Dermis microvascular lymphatic vessel endothelial cell (primary cell): ENCODE measurements around the gene GPC6. TPM values are rescaled to one million over a fixed set of nuclear protein-coding genes. Genes with fewer than 3 reads are reported as not detected.

ENCODE experiments used
- DNase-seq, 2 donors: peaks; one replicate each; pipeline versions ENCODE4 v3.0.0 to v3.0.0-alpha.2; 2010; ENCODE audit warnings: low read depth in 2 of 2
- total RNA-seq: library from RNA; depleted of rRNA; stranded (reverse); fragments of >200 nt; gene quantifications from 2 replicates; pipeline ENCODE4 v1.2.1, GENCODE V29; 2014

GPC6 gene
- total RNA-seq, 1 donor from 2014 or later, result under 0.01 TPM

- no peak for DNase-seq
Observed at GRCh38 chr13:94390881-94391280, 1164.3 kb downstream of the GPC6 start.

GRCh38 chr13:94394723-94395122, 1168.1 kb downstream of the GPC6 start:
- no peak for DNase-seq

- no peak for DNase-seq
Observed at GRCh38 chr13:94395860-94396259, 1169.3 kb downstream of the GPC6 start.

GRCh38 chr13:94399812-94400211, 1173.2 kb downstream of the GPC6 start:
- no peak for DNase-seq

- no peak for DNase-seq
Observed at GRCh38 chr13:94400874-94401273, 1174.3 kb downstream of the GPC6 start.

GRCh38 chr13:94408314-94409036, 1181.9 kb downstream of the GPC6 start:
- no peak for DNase-seq

GRCh38 chr13:94411747-94412146, 1185.1 kb downstream of the GPC6 start:
- DNase-seq, result no peak

GRCh38 chr13:94412870-94413597, 1186.4 kb downstream of the GPC6 start:
- no peak for DNase-seq

- no peak for DNase-seq
Observed at GRCh38 chr13:94413598-94413944, 1187.0 kb downstream of the GPC6 start.

- no peak for DNase-seq
Observed at GRCh38 chr13:94414141-94414540, 1187.5 kb downstream of the GPC6 start.

GRCh38 chr13:94414708-94415107, 1188.1 kb downstream of the GPC6 start:
- no peak for DNase-seq

- no peak for DNase-seq
Observed at GRCh38 chr13:94415500-94416237, 1189.1 kb downstream of the GPC6 start.

GRCh38 chr13:94416454-94417080, 1190.0 kb downstream of the GPC6 start:
- peak in 1 of 2 donors; percentile 11 for DNase-seq

GRCh38 chr13:94417294-94417693, 1190.7 kb downstream of the GPC6 start:
- no peak for DNase-seq

GRCh38 chr13:94419304-94419924, 1192.8 kb downstream of the GPC6 start:
- DNase-seq, result no peak

GRCh38 chr13:94419925-94420305, 1193.3 kb downstream of the GPC6 start:
- DNase-seq, result no peak

- DNase-seq, result no peak
Observed at GRCh38 chr13:94427313-94427953, 1200.8 kb downstream of the GPC6 start.

GRCh38 chr13:94431574-94431973, 1205.0 kb downstream of the GPC6 start:
- DNase-seq, result no peak

- no peak for DNase-seq
Observed at GRCh38 chr13:94431987-94432386, 1205.4 kb downstream of the GPC6 start.

GRCh38 chr13:94433055-94433961, 1206.7 kb downstream of the GPC6 start:
- DNase-seq, result no peak
